ENCODE data around the gene SLC16A9.

DNA sequence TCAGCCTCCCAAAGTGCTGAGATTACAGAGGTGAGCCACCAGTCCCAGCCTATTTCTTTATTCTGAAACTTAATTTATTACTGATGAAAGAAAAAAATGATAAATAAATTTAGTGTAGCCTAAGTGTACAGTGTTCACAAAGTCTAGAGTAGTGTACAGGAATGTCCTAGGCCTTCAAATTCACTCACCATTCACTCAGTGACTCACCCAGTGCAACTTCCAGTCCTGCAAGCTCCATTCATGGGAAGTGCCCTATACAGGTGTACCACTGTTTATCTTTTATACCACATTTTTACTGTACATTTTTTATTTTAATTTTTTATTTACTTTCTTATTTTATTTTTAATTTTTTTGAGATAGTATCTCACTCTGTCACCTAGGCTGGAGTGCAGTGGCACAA is 31.4 kb upstream of the SLC16A9 start:
- TF ChIP-seq, protein P1, sequence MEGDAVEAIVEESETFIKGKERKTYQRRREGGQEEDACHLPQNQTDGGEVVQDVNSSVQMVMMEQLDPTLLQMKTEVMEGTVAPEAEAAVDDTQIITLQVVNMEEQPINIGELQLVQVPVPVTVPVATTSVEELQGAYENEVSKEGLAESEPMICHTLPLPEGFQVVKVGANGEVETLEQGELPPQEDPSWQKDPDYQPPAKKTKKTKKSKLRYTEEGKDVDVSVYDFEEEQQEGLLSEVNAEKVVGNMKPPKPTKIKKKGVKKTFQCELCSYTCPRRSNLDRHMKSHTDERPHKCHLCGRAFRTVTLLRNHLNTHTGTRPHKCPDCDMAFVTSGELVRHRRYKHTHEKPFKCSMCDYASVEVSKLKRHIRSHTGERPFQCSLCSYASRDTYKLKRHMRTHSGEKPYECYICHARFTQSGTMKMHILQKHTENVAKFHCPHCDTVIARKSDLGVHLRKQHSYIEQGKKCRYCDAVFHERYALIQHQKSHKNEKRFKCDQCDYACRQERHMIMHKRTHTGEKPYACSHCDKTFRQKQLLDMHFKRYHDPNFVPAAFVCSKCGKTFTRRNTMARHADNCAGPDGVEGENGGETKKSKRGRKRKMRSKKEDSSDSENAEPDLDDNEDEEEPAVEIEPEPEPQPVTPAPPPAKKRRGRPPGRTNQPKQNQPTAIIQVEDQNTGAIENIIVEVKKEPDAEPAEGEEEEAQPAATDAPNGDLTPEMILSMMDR (IDR thresholded peaks at IDR 0.05; ENCODE audit: borderline replicate concordance, extremely low read depth, low read length, poor library complexity, severe bottlenecking) = no peak
- no peak for TF ChIP-seq EZH2 (IDR thresholded peaks at IDR 0.05; ENCODE audit: borderline replicate concordance, low read depth, low read length, severe bottlenecking)
